Measurements from ENCODE around the gene GGTA1. TPM values are rescaled to one million over a fixed set of nuclear protein-coding genes. Genes with fewer than 3 reads are reported as not detected.

The GGTA1 gene
- total RNA-seq, 4 donors from 2014 or later = 1.9 to 37.8 (median 3.5) TPM; not detected in 1

DNA sequence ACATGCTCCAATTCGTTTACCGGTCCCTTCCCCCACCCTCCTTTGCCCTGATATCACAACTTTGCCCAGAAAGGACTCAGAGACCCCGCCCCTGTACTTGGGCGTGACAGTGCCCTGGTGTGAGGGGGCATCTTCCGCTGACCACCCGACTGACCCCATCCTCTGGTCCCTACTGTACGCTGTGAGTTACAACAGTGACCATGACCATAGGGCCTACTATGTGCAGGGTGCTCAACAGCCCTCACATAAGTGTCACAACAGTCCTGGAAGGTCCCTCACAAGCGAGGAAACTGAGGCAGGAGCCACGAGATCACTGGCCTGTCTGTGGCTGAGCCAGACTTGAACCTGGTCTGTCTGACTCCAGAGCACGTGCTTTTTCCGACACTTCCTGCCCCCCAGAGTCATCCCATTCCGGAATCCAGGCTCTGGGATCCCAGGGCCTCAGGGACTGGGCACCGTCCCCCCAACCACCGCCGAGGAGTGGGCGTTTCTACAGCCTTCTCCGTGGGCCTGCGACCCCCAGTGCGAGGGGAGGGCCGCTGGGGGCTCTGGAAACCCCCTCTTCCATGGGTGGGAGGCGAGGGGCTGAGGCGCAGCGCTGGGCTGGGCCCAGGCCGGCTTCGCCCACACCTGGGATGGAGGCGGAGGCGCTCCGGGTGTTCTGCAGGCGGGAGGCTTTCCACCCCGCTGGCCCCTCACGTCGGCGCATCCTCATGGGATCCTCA is 45.7 kb upstream of the GGTA1 start:
- Histone ChIP-seq H3K27ac (no peak overlapping the region), H3K4me3 (no peak overlapping the region), H3K36me3 (no peaks in the 10 kb centered on the region), H3K9me3 (no peaks in the 10 kb centered on the region), H3K27me3 (no peaks in the 10 kb centered on the region), H3K4me1 (peaks cover 1 to 13% (median 7%) of the 10 kb centered on the region in 4 donors)
- TF ChIP-seq EP300 (IDR thresholded peaks at IDR 0.05; ENCODE audit: low read depth) (no peak), POLR2A (IDR thresholded peaks at IDR 0.05) (no peak), CTCF (IDR thresholded peaks at IDR 0.05) (no peak), POLR2AphosphoS5 (IDR thresholded peaks at IDR 0.05) (no peak)
- 51% methylated on average over 30 of the region's 33 CpGs; no CpG with 5 or more reads in 1 of the 2 donors for whole genome bisulfite sequencing, 2 donors (ENCODE audit: low coverage in 1 of 2)
- in situ Hi-C loops (cut with MboI; ENCODE audit: low pct_ligation_motif_present in 1 of 4, low pct_unique_long_range_greater_than_20kb in 1 of 4, low sequenced_read_pairs in 3 of 4) = loop anchor here in 2 of 4 donors (10.0 kb wide), 2 partner anchors 139 to 449 kb away; no protein-coding TSS in a partner anchor
- intact Hi-C loops (cut with DNase I; ENCODE audit: low total_unique reads) = loop anchor here (5.0 kb wide), 2 partner anchors 147 to 452 kb away; no protein-coding TSS in a partner anchor
- no peak for DNase-seq

- intact Hi-C loops (cut with DNase I; ENCODE audit: low total_unique reads) (no loop called here), in situ Hi-C loops (cut with MboI; ENCODE audit: low pct_ligation_motif_present in 1 of 4, low pct_unique_long_range_greater_than_20kb in 1 of 4, low sequenced_read_pairs in 3 of 4) (loop anchor here in 2 of 4 donors (10.0 kb wide), 2 partner anchors 143 to 453 kb away; no protein-coding TSS in a partner anchor)
- no peak for DNase-seq
- H3K36me3 ChIP-seq = no peaks in the 10 kb centered on the region
- H3K9me3 ChIP-seq = no peaks in the 10 kb centered on the region
- H3K4me3 ChIP-seq = no peak overlapping the region
- H3K27me3 ChIP-seq = no peaks in the 10 kb centered on the region
- no peak overlapping the region for H3K27ac ChIP-seq
- TF ChIP-seq POLR2AphosphoS5 (IDR thresholded peaks at IDR 0.05) = no peak
- no peak for TF ChIP-seq CTCF (IDR thresholded peaks at IDR 0.05)
- no peak for TF ChIP-seq POLR2A (IDR thresholded peaks at IDR 0.05)
- no peak for TF ChIP-seq EP300 (IDR thresholded peaks at IDR 0.05; ENCODE audit: low read depth)
- H3K4me1 ChIP-seq = peaks cover 0 to 14% (median 6%) of the 10 kb centered on the region in 4 donors
- 65 to 76% methylated on average over 4 of the region's 4 CpGs for WGBS, 2 donors (ENCODE audit: low coverage in 1 of 2)
These were observed 42.4 kb upstream of the GGTA1 start for GRCh38 chr9:121542025-121542424.

DNA sequence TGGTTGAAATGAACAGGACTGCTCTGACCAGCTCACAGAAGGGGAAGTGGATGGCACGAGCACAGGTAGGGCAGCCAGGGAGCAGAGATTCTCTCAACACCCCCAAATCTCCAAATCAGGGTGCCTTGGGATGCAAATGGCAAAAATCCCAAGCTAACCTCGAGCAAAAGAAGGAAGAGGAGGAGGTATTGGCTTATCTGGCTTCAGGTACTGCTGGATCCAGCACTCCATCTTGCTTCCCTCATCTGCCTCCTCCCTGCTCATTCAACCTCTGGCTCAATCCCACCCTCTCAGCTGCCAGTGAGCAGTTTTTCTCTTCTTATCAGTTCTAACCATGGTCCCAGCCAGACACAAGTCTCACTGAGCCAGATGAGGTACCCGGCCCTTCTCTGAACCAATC is 41.6 kb upstream of the GGTA1 start:
- no peak for TF ChIP-seq POLR2A (IDR thresholded peaks at IDR 0.05)
- TF ChIP-seq CTCF (IDR thresholded peaks at IDR 0.05) = no peak
- no peak for TF ChIP-seq POLR2AphosphoS5 (IDR thresholded peaks at IDR 0.05)
- no peak for TF ChIP-seq EP300 (IDR thresholded peaks at IDR 0.05; ENCODE audit: low read depth)
- no peaks in the 10 kb centered on the region for H3K9me3 ChIP-seq
- 68% methylated on average over 3 of the region's 3 CpGs; no CpG with 5 or more reads in 1 of the 2 donors for WGBS, 2 donors (ENCODE audit: low coverage in 1 of 2)
- in situ Hi-C loops (cut with MboI; ENCODE audit: low pct_ligation_motif_present in 1 of 4, low pct_unique_long_range_greater_than_20kb in 1 of 4, low sequenced_read_pairs in 3 of 4) = loop anchor here in 2 of 4 donors (10.0 kb wide), 2 partner anchors 144 to 454 kb away; no protein-coding TSS in a partner anchor
- intact Hi-C loops (cut with DNase I; ENCODE audit: low total_unique reads) = no loop called here
- no peak overlapping the region for H3K27ac ChIP-seq
- no peak overlapping the region for H3K4me3 ChIP-seq
- peaks cover 0 to 12% (median 4%) of the 10 kb centered on the region in 4 donors for H3K4me1 ChIP-seq
- no peaks in the 10 kb centered on the region for H3K27me3 ChIP-seq
- H3K36me3 ChIP-seq = no peaks in the 10 kb centered on the region
- no peak for DNase-seq

GRCh38 chr9:121538221-121538620 is 38.6 kb upstream of the GGTA1 start:
- WGBS, 2 donors (ENCODE audit: low coverage in 1 of 2) = 86 to 87% methylated on average over 3 to 7 of the region's 7 CpGs
- Histone ChIP-seq H3K27me3 (no peaks in the 10 kb centered on the region), H3K27ac (no peak overlapping the region), H3K4me1 (peaks cover 0 to 5% (median 0%) of the 10 kb centered on the region in 4 donors), H3K9me3 (no peaks in the 10 kb centered on the region), H3K36me3 (no peaks in the 10 kb centered on the region), H3K4me3 (no peak overlapping the region)
- TF ChIP-seq POLR2AphosphoS5 (IDR thresholded peaks at IDR 0.05) = no peak
- no peak for TF ChIP-seq CTCF (IDR thresholded peaks at IDR 0.05)
- TF ChIP-seq EP300 (IDR thresholded peaks at IDR 0.05; ENCODE audit: low read depth) = no peak
- TF ChIP-seq POLR2A (IDR thresholded peaks at IDR 0.05) = no peak
- in situ Hi-C loops (cut with MboI; ENCODE audit: low pct_ligation_motif_present in 1 of 4, low pct_unique_long_range_greater_than_20kb in 1 of 4, low sequenced_read_pairs in 3 of 4) (no loop called here), intact Hi-C loops (cut with DNase I; ENCODE audit: low total_unique reads) (no loop called here)
- DNase-seq = no peak

Measured in transverse colon (tissue), 4 donors.